Measurements from ENCODE around the gene PLA2G6.

Gene PLA2G6

GRCh38 chr22:38106814-38107578, 74.6 kb downstream of the PLA2G6 start:
- H3K4me1 ChIP-seq (ENCODE audit: insufficient read depth, low read length, poor library complexity, severe bottlenecking) = peaks cover 8% of the 10 kb centered on the region
- no peak overlapping the region for H3K9ac ChIP-seq (ENCODE audit: low read depth, low read length, poor library complexity, severe bottlenecking)
- H3K36me3 ChIP-seq (ENCODE audit: insufficient read depth, low read length) = no peaks in the 10 kb centered on the region
- H3K4me3 ChIP-seq (ENCODE audit: low read length, poor library complexity, severe bottlenecking) = no peak overlapping the region
- no peaks in the 10 kb centered on the region for H4K20me1 ChIP-seq (ENCODE audit: insufficient read depth, low read length, poor library complexity, severe bottlenecking)
- no peaks in the 10 kb centered on the region for H3K79me2 ChIP-seq (ENCODE audit: insufficient read depth, low read length)
- no peak overlapping the region for H2AFZ ChIP-seq (ENCODE audit: low read length)
- no peaks in the 10 kb centered on the region for H3K9me3 ChIP-seq (ENCODE audit: insufficient read depth, low read depth, low read length)
- H3K27me3 ChIP-seq (ENCODE audit: insufficient read depth, low read length, poor library complexity, severe bottlenecking) = no peaks in the 10 kb centered on the region
- H3K9me2 ChIP-seq (replicated peaks; ENCODE audit: low read depth, low read length) = no peaks in the 10 kb centered on the region
- TF ChIP-seq CTCF (conservative IDR thresholded peaks at IDR 0.05; ENCODE audit: low read length) = no peak
- TF ChIP-seq EZH2phosphoT487 (IDR thresholded peaks at IDR 0.05; ENCODE audit: borderline replicate concordance) = no peak
- peaks cover 4% of the 10 kb centered on the region; the same call in 1 of the 2 replicates for H3F3A ChIP-seq (ENCODE audit: low read depth)
- H3K4me2 ChIP-seq (ENCODE audit: low read depth, low read length, poor library complexity, severe bottlenecking) = no peak overlapping the region

DNA sequence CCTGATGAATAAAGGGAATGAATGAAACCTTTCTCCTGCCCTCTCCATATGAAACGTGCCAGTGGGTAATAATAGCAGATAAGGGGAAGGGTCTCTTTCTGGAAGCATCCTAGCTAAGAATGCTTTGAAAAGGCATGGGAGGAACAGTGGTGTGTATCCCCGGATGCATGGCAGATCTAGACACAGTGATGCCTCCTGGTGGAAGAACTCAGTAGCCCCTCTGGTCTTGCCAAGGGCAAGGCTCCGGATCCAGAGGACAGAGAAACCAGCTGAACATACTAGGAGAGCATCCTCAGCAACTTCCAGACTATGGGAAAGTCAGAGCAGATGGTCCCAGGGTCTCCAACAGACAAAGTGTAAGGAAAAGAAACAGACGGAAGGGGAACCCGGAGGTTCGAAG, 77.5 kb downstream of the PLA2G6 start:
- H2AFZ ChIP-seq (ENCODE audit: low read length) = no peak overlapping the region
- H3F3A ChIP-seq (ENCODE audit: low read depth) = peaks cover 4% of the 10 kb centered on the region; the same call in 1 of the 2 replicates
- H3K4me2 ChIP-seq (ENCODE audit: low read depth, low read length, poor library complexity, severe bottlenecking) = no peak overlapping the region
- H3K9me3 ChIP-seq (ENCODE audit: insufficient read depth, low read depth, low read length) = no peaks in the 10 kb centered on the region
- H3K79me2 ChIP-seq (ENCODE audit: insufficient read depth, low read length) = no peaks in the 10 kb centered on the region
- no peaks in the 10 kb centered on the region for H4K20me1 ChIP-seq (ENCODE audit: insufficient read depth, low read length, poor library complexity, severe bottlenecking)
- peaks cover 8% of the 10 kb centered on the region for H3K4me1 ChIP-seq (ENCODE audit: insufficient read depth, low read length, poor library complexity, severe bottlenecking)
- no peak overlapping the region for H3K9ac ChIP-seq (ENCODE audit: low read depth, low read length, poor library complexity, severe bottlenecking)
- TF ChIP-seq CTCF (conservative IDR thresholded peaks at IDR 0.05; ENCODE audit: low read length) (peak; percentile 53), EZH2phosphoT487 (IDR thresholded peaks at IDR 0.05; ENCODE audit: borderline replicate concordance) (no peak)
- H3K4me3 ChIP-seq (ENCODE audit: low read length, poor library complexity, severe bottlenecking) = no peak overlapping the region
- no peaks in the 10 kb centered on the region for H3K36me3 ChIP-seq (ENCODE audit: insufficient read depth, low read length)
- no peaks in the 10 kb centered on the region for H3K27me3 ChIP-seq (ENCODE audit: insufficient read depth, low read length, poor library complexity, severe bottlenecking)
- H3K9me2 ChIP-seq (replicated peaks; ENCODE audit: low read depth, low read length) = no peaks in the 10 kb centered on the region

DNA sequence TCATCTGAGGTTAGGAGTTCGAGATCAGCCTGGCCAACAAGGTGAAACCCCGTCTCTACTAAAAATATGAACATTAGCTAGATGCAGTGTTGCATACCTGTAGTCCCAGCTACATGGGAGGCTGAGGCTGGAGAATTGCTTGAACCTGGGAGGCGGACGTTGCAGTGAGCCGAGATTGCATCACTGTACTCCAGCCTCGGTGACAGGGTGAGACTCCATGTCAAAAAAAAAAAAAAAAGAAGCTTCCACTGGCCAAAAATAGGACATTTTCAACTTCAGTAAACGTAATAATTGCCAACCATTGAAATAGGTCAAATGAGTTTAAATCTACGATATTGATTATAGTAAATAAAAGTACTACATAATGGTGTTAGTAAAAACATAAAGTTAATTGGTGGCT, 78.0 kb downstream of the PLA2G6 start:
- Histone ChIP-seq H3K27me3 (ENCODE audit: insufficient read depth, low read length, poor library complexity, severe bottlenecking) (no peaks in the 10 kb centered on the region), H4K20me1 (ENCODE audit: insufficient read depth, low read length, poor library complexity, severe bottlenecking) (no peaks in the 10 kb centered on the region), H3K79me2 (ENCODE audit: insufficient read depth, low read length) (no peaks in the 10 kb centered on the region), H3K4me1 (ENCODE audit: insufficient read depth, low read length, poor library complexity, severe bottlenecking) (peaks cover 8% of the 10 kb centered on the region), H3K9me2 (replicated peaks; ENCODE audit: low read depth, low read length) (no peaks in the 10 kb centered on the region), H3K4me3 (ENCODE audit: low read length, poor library complexity, severe bottlenecking) (no peak overlapping the region), H3F3A (ENCODE audit: low read depth) (peaks cover 4% of the 10 kb centered on the region; the same call in 1 of the 2 replicates), H3K36me3 (ENCODE audit: insufficient read depth, low read length) (no peaks in the 10 kb centered on the region), H3K9ac (ENCODE audit: low read depth, low read length, poor library complexity, severe bottlenecking) (no peak overlapping the region), H3K4me2 (ENCODE audit: low read depth, low read length, poor library complexity, severe bottlenecking) (no peak overlapping the region), H3K9me3 (ENCODE audit: insufficient read depth, low read depth, low read length) (no peaks in the 10 kb centered on the region), H2AFZ (ENCODE audit: low read length) (no peak overlapping the region)
- TF ChIP-seq CTCF (conservative IDR thresholded peaks at IDR 0.05; ENCODE audit: low read length) (no peak), EZH2phosphoT487 (IDR thresholded peaks at IDR 0.05; ENCODE audit: borderline replicate concordance) (no peak)

All from Loucy (cell line).